ENCODE data around the gene UBASH3B.

UBASH3B gene

DNA sequence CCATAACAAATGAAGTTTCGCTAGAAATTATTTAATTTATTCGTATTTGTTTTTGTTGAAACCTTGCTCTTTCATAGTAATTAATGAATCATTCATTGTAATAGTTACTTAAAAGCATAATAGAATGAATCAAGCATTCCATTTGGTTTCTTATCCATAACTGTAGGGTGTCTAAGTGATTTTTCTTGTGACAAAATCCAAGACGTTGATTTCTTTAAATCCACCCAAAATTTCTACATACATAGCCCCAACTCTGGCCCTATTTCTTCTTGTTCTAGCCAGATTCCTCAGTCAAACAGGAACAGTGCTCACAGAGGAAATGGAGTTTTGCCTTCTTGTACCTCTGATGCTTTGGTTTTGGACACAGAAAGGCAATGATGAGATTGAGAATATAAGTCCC lies 25.5 kb downstream of the UBASH3B start:
- DNase-seq = no peak

DNA sequence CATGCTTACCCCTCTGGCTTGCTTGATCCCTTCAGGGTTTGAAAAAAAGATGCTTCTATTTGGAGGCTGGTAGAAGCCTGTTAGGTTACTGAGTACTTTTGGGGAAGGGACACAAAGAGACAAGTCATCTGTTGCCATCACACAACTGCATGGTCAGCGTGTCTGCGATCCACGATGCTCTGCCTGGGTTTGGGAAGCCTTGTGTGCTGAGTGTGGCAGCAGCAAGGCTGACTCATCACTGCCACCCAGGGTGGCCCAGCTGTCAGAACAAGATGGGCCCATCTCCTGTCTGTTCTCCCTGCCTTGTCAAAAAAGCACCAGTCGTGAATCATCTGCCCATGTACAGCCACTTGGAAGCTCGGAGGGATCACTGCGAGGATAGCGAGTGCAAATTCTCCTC lies 26.2 kb downstream of the UBASH3B start:
- DNase-seq = no peak

DNA sequence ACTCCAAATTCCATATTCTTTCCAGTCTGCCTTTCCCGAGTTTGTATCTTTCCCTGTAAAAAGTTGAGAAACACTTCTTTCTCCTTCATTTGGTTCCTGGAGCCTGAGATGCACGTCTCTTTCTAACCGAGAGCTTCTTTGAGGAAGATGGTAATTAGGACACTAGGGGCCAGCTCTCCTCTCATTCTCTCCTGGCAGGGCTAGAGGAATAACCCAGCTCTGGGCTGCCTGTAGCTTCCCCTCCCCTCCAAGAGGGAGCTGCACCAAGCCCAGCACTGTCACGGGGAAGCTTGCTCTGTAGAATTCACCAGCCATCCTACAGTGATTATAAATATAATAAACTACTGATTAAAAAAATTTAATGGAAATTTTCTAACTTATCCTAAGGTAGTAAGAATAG lies 26.9 kb downstream of the UBASH3B start:
- DNase-seq = no peak

DNA sequence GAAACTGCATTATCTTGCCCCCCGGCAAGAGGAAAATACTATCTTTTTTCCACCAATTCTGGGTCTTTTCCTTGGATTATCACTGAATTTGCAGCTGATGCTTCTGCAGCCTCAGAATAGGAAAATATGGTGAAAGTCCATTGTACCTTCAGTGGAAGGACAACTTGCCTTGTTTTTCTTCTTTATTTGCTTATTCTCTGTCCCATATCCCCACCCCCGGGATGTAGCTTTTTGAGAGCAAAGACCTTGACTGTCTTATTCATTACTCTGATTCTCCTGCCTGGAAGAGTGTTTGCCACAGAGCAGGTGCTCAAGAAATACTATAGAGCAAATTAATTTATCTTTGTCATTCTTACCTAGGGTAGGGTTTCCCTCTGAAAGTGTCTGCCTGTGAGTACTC lies 29.5 kb downstream of the UBASH3B start:
- DNase-seq = no peak

DNA sequence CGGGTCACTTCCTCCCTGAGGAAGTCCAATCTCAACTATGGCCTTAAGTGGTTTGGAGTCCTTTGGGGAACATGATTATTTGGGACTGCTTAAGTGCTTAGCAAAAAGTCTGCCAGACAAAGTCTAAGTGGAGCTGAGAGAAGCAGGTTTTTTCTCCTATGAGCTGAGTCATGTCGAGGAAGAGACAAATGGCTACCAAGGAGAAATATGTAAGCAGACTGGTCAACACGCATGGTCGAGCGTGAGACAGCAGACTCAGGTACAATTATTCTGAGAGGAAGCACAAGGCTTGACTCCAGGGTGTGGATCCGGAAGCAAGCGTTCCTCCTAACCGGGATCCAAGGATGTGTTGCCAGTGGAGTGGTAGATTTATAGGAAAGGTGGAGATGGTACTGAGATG lies 30.6 kb downstream of the UBASH3B start:
- DNase-seq = no peak

GRCh38 chr11:122690384-122690783 lies 34.9 kb downstream of the UBASH3B start:
- DNase-seq = no peak

DNA sequence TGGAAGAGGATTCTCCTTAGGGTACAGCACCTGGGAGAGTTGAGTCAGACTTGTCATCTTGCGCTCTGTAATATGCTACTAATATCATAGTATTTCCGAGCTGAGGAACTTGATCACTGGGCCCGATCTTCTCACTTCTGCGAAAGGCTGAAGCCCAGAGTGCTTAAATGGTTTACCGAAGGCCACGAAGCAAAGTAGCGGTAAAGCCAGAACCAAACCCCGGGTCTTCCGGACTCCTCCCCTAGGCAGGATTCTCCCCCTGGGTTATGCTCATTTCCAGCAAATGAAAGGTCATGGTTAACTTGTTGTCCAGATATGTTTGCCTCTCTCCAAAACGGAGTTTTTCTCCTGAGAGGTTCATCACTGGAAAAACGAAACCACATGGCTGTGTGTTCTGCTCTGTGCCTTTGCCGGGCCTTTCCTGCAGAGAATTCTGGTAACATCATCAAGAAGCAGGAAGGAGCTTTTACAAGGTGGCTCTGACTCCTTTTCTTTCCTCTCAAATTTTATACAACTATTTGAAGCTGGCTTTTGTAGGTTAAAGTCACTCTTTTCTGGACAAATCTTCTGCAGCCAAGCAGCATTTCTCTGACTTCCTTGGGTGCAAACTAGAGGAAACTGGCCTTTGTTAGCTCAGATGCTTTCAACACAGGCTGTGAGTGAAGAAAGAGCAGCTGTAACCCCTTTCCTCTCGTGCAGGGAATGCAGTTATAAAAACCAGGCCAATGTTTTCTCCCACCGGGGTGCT lies 35.5 kb downstream of the UBASH3B start:
- DNase-seq = no peak

DNA sequence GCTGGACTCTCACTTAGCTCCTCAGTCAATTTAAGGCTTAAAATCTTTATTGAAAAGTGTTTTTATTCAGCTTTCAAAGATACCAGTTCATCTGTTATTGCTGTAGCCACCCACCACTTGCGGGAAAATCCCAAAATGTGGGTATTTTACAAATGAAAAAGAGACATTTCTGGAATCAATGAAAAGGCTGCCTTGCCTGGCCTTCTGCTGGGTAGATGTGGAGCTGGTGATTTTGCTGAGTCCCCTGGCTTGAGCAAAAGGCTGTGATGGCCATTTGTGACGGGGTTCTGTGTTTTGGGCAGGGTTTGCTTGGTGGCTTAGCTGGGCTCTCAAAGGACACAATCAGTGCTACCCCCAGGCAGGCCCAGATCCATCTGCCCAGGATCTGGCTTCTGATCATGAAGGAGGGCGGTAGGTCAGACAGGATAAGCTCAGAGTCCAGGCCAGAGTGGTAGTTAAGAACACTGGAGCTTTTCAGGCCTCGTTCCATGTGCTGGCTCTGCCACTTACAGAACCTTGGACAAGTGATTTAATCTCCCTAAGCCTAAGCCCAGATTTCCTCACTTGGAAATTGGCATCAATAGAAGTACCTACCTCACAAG lies 36.1 kb downstream of the UBASH3B start:
- DNase-seq = no peak

- DNase-seq = no peak
Measured at GRCh38 chr11:122692444-122692843, 36.9 kb downstream of the UBASH3B start.

DNA sequence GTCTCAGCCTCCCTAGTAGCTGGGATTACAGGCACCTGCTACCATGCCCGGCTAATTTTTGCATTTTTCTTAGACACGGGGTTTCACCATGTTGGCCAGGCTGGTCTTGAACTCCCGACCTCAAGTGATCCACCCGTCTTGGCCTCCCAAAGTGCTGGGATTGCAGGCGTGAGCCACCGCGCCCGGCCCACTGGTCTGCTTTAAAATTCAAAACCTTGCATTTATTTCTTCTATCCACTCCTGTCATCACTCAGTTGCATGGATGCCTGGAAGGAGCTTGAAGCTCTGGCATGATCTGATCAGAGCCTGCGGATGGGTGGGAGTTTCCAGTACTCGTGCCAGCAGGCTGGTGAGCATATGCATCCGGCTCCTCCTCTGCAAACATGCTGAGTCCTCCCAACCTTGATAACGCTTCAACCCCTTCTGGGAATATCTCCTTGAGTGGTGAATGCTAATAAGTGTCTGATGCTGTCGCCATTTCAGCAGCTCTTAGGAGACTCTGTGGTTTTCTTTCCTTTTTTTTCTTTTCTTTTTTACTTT lies 39.6 kb downstream of the UBASH3B start:
- no peak for DNase-seq

DNA sequence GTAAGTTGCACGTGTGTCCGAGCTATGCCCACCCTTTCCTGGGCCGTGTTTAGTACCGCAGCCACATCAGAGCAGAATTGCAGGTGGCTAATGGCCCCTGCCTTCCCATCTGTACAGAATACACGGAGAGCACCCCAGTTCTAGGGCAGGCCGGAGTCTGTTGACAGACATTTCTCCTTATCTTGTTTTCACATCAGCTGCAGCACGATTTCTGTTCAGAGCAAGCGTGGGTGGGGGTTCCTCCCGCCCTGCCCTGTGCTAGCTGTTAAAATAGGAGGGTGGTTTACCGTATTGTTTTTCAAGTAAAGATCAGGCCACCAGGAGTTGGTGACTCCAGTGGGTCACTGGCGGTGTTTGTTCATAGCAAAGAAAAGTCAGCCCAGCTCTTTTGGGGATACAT lies 41.1 kb downstream of the UBASH3B start:
- DNase-seq = no peak

DNA sequence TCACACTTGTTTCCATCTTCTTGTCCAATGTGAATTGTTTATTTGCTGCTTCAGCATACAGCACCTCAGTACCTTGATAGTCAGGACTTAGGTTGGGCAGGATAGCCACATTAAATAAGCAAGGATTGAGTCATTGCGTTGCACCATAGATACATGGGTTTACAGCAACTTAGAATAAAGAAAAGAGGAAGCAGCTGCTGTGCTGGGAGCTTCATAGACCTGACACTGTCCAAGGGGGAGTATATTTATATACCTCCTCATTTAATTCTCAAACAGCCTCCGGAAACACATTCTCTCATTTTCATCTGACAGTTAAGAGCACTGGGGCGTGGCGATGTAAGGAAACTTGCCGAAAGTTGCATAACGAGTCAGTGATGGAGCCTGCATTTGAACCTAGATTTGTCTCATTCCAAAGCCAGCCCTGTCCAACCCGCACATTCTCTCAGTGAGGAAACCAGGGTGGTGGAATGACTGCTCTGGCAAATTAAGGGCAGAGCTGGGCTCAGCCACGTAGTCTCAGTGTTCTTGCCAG lies 42.2 kb downstream of the UBASH3B start:
- DNase-seq = no peak

DNA sequence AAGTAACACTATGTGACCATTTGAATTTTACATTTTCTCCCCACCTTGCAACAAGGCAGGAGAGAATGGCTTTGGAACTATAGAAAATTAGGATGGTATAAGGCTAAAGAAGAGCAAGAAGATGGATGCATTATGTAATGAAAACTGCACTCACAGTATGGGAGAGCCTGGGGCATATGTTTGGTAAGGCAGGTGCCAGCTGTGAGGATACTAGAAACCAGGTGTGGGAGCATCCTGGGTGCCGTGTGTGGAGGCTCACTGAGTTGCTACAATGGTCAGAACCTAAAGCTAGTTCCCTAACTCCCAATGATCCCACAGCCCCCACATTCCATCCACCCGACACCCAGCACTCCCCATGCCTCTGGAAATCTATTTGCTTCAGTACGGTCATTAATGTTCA lies 42.9 kb downstream of the UBASH3B start:
- DNase-seq = no peak

DNA sequence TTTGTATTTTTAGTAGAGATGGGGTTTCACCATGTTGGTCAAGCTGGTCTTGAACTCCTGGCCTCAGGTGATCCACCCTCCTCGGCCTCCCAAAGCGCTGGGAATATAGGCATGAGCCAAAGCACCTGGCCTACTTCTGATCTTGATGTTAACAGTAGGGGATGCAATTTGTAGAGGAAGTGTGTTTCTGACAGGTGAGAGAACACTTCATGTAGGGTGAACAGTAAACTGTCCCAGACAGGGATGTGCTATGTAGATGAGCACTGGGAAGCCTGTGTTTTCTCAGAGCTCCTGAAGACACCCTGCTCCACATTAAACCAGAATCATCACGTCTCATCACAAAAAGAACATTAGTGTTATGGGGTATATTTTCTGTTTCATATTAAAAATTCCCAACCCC lies 45.1 kb downstream of the UBASH3B start:
- no peak for DNase-seq

DNA sequence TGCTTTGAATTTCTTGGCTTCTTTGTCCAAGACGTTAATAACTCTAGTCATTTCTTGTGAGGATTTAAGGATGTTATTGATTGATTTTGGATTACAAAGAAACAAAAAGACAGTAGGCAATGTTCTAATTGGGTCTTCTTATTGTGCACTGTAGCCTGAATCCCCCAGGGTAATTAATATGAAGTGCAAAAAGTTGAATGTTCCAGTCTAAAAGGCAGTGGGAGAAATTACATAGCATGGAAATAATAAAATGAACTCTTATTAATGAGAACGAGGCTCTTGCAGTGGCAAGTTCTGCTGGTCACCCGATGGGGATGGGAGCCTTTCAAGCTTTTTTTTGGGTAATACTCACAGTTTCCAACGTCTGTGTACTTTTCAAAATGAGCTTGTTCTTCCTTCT lies 45.6 kb downstream of the UBASH3B start:
- no peak for DNase-seq

- no peak for DNase-seq
Measured at GRCh38 chr11:122703541-122704272, 48.2 kb downstream of the UBASH3B start.

GRCh38 chr11:122705396-122705795 lies 49.9 kb downstream of the UBASH3B start:
- DNase-seq = no peak

GRCh38 chr11:122706291-122707088 lies 51.0 kb downstream of the UBASH3B start:
- DNase-seq = no peak

- DNase-seq = no peak
Measured at GRCh38 chr11:122707111-122707510, 51.6 kb downstream of the UBASH3B start.

DNA sequence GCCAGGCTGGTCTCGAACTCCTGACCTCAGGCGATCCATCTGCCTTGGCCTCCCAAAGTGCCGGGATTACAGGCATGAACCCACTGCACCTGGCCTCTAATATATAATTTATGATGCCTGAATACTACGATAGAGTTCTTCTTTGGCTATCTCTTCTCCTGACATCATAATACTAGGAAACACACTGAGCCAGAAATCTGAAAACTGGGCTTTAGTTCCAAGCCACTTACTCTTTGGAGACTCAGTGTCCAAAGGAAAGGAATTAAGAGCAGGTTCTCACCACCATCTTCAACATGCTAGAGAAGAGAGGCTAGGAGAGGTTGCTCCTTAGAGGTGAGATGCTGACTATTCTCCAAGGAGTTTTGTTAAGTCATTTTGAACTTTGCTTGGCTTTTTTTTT lies 52.4 kb downstream of the UBASH3B start:
- no peak for DNase-seq

- DNase-seq = no peak
Measured at GRCh38 chr11:122709039-122709760, 53.7 kb downstream of the UBASH3B start.

DNA sequence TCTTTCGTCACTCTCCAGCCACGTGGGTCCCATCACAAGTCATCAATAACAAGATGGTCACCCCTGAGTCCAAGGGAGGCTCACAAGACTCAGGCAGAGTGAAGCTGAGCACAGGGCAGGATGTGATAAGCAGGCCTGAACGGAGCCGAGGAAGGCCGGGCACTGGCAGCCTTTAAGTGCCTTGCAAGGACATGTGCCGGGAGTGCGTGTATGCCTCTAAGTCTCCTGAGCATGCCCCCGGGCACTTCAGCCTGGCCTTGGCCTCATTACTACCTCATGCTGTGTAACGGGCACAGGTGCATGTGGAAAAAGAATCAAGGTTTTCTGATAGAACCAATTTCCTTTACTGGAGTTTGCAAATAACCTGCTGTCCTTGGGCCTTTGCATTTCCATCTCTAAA lies 55.8 kb downstream of the UBASH3B start:
- no peak for DNase-seq
